22Rv1 (cell line): ENCODE measurements around the gene PPP1R37.

Source experiments
- H3K27ac ChIP-seq: fragments of 450-650 bp; 2 replicates; pipeline ENCODE4 v1.5.1; 2017
- CTCF ChIP-seq: fragments of 450-650 bp; IDR thresholded peaks from 2 replicates; pipeline ENCODE4 v1.5.1; 2017; ENCODE audit warnings: mild to moderate bottlenecking
- ZFX ChIP-seq: fragments of 450-650 bp; IDR thresholded peaks from 2 replicates; pipeline ENCODE4 v1.6.1; 2017; ENCODE audit warnings: antibody characterized with exemption, borderline replicate concordance

The PPP1R37 gene

DNA sequence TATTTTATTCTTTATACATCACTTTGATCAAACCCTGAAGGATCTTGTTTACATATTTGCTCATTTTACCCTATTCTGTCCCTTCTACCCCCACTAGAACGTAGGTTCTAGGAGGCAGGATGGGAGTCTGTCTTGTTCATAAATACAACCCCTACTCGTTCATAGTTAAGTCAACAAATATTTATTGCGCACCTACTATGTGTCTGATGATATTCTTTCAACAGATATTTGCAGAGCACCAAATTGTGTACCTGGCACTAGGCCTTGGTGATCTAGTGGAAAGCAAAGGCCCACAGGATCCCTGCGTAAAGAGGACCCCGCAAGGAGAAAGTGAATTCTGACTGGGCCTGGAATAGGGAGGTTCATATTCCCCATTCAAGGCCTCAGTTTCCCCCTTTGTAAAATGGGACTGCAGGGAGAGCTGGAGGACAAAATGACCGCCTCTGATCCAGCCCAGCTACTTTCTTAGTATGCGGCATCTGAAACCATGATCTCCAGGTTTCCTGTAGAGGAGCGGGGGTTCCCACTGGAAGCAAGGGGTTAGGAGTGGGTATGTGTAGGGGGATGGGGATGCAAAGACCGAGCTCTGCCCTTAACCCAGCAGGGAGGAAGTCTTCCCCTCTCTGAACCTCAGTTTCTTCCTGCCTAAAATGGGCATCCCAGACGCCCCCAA lies 14.5 kb upstream of the PPP1R37 start:
- TF ChIP-seq CTCF, result no peak
- no peak for TF ChIP-seq ZFX
- peak overlapping the region; percentile 66 for H3K27ac ChIP-seq

DNA sequence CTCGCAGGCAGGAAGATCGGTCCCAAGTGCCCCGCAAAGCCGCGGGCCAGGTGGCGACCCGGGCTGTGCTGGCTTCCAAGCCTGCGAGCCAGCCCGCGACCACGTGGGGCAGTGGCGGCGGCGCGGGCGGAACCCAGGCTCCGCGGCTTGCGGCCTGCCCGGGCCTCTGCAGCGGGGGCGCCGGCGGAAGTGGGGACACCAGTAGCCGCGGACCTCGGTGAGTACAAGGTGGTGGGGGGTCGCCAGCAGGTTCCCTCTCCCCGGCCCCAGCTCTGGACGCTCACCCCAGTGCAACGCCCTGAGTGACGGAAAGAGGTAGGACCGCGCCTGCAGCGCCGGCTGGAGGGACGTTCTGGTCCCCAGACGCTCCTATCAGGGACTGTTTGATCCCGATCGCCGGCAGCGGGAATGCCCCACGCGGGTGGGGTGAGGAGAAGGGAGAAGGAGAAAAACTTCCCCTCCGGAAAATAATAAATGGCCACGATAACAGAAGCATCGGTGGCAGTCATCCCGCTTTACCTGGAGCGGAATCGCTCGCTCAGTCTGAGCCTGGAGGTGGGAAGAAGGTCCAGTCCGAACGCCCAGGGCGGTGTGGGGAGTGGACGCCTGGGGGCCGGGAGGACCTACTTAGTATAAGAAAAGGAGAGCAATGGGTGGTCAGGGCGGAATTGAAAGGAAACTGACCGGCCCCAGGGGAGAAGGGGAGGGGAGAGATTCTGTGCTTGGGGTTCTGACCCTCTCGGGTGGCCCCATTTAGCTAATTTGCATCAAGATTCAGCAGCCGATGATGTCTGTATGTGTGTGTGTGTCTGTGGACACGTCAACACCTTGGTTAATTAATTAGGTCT lies 13.7 kb upstream of the PPP1R37 start, which contains the start of gene GEMIN7:
TSS of gene GEMIN7 (plus strand) at position 198 of the 848 bp plus-strand sequence. CDS start 10,855 bp downstream, outside the sequence.
- H3K27ac ChIP-seq, result peak within 1 kb of the TSS; percentile 77
- TF ChIP-seq ZFX (no peak), CTCF (peak; percentile 31)

DNA sequence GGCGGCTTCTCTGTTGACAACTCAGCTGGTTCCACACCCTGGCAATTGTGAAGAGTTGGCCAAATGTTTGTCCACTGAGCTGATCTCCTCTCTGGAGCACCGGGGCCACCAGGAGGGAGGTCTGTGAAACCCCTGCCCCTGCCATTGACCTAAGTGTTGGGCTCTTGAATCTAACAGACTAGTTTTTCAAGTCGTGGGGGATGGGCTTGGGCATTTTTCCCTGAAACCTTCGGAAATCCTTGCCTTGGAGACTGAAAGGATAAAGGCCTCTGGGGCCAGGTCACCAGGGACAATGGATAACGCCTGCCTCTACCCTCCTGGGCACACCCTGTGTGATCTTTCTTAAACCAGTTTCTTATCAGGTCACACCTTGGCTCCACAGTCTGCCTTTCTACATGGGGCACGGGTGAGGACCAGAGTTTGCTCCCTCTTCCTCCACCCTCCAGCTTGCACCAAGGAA lies 13.0 kb upstream of the PPP1R37 start:
- H3K27ac ChIP-seq, result peak overlapping the region; percentile 66
- TF ChIP-seq CTCF (no peak), ZFX (no peak)

GRCh38 chr19:45082170-45082569 lies 10.8 kb upstream of the PPP1R37 start:
- TF ChIP-seq CTCF, result no peak
- H3K27ac ChIP-seq, result no peak overlapping the region

DNA sequence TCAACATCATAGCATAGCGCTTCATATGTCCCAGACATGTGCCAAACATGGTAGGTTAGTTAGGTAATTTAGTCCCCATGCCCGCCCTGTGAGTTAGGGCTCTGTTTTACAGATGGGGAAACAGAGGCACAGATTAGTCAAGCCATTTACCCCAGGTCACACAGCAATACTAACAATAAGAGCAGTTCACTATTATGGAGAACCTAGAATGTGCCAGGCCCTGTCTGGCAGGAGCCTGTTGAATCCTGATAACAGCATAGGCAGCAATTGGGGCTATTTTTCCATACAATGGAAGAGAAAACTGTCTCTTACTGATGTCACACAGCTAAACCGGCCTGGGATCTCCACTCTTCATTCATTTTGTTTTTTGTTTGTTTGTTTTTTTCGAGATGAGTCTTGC lies 6.5 kb upstream of the PPP1R37 start:
- TF ChIP-seq ZFX, result no peak
- TF ChIP-seq CTCF, result no peak
- no peak overlapping the region for H3K27ac ChIP-seq

DNA sequence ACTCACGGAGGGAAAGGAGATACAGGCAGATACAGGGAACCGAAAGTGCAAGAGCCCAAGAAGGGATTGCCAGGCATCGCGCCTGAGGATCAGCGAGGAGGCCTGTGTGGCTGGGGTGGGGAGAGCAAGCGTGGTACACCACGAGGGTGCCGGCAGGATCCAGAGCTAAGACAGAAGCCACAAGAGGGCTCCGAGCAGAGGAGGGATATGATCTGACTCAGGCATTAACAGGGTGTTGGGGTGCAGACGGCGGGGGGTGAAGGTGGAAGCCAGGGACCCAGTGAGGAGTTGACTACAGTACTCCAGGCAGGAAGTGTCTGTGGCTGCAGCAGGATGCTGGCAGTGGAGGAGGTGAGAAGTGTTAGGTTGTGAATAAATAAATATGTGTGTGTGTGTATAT lies 5.4 kb upstream of the PPP1R37 start:
- H3K27ac ChIP-seq, result no peak overlapping the region

More for the DNA sequence above, 5.4 kb upstream of the PPP1R37 start:
- TF ChIP-seq CTCF (no peak), ZFX (no peak)
